NCI-H2196 (cell line): ENCODE data around the gene GALNT2.

Source experiments
- DNase-seq: peaks from one replicate; lab custom pipeline; 2025; ENCODE audit not compliant: unreplicated experiment; lab: John Stamatoyannopoulos, UW

The GALNT2 gene

DNA sequence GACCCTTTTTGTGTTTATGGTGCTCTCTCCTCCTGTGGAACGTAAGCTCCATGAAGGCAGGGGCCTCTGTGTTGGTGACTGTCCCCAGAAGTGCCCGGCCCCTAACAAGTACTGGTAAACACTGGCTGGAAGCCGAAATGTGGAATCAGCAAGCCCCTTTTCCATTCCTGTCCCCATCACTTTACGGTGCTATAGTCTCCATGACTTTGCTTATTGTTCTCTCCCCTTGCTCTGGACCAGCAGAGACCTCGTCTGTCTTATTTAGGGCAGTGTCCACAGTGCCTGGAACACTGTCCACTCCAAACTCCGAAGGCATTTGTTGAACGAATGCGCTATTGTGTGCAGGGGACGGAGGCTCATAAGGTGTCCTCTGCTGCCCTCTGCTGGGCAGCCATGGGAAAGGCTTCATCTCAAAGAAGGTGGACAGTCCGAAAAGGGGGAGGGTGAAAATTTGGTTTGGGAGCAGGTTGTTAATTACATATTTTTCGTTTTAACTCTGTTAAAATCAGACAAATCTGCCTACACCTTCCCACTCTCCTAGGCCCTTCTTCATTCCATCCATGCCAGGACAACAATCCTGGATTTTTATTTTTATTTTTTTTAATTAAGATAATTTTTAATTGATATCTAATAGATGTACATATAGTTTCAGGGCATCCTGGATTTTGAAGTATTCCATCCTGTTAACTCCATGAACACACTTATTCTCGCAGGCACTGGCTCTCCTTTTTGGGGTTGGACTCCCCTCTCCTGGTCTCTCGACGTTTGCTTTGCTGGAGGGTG, 243.5 kb downstream of the GALNT2 start:
- peak; percentile 89 for DNase-seq

DNA sequence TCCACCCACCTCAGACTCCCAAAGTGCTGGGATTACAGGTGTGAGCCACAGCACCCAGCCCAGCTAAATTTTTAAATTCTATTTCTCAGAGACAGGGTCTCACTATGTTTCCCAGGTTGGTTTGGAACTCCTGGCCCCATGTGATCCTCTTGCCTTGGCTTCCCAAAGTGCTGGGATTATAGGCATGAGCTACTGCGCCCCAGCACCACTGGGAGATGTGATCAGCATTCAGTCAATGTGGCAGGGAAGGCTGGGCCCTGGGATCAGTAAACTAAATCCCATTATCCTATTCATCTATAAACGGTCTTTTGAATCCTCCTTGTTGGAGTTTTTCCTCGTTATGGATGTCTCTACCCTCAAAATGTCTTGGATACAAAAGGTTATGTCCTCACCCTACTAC, 245.6 kb downstream of the GALNT2 start:
- no peak for DNase-seq

DNA sequence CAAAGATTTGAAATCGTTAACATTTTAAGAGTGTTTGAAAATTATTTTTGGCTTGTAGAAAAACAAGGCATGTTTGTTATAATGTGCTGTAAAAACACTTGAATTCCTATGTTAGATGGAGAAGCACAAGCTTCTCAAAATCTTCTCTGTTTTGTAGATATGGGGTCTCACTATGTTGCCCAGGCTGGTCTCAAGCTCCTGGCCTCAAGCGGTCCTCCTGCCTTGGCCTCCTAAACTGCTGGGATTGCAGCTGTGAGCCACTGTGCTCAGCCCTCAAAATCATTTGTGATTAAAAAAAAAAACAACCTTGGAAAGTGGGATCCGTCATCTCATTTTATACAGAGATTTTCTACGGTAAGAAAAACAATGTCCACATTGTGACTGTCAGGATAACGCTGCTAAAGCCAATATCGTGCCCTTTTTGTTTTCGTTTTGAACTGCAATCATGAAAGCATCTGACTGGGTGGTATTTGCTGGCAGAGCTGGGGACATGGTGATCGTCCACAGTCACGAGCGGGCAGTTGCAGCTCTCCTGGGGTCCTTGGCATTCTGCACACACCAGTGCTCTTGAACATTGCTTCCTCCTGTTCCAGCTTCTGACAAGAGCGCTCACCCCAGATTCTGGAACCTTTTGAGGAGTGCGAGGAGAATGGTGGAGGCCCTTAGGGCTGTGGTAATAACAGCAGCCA, 246.6 kb downstream of the GALNT2 start:
- DNase-seq = no peak

DNA sequence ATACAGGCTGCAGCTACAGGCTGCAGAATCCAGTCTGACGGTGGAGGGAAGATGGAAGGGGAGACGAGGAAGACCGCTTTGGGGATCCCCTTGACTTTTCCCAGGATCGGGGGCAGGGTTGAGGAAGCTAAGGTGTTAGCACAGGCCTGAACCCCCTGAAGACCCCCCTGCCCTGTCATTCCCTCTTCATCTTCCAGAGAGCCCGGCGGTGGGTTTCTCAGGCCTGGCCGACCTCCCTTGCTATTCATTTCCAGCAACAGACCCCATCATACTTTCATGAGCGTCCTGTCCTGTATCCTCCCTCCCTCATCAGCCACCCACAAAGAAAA, 247.1 kb downstream of the GALNT2 start:
- no peak for DNase-seq

DNA sequence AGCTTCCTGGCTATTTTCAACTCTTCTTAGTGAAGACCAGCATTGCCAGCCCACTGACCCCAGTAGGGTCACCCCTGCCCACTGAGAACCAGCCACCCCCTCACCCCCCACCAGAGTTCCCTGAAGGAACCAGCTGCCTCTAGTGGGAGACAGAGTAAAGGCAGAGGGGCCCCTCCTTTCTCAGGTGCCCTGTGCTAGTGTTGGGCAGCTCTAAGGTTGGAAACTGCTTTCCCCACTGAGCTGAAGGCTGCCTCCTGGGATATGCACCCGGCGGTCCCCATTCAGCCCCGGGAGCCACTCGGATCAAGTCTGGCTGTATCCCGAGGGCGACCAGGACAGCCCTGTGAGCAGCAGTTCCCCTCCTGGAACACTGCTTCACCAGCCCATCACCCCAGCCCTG, 248.1 kb downstream of the GALNT2 start:
- no peak for DNase-seq

DNA sequence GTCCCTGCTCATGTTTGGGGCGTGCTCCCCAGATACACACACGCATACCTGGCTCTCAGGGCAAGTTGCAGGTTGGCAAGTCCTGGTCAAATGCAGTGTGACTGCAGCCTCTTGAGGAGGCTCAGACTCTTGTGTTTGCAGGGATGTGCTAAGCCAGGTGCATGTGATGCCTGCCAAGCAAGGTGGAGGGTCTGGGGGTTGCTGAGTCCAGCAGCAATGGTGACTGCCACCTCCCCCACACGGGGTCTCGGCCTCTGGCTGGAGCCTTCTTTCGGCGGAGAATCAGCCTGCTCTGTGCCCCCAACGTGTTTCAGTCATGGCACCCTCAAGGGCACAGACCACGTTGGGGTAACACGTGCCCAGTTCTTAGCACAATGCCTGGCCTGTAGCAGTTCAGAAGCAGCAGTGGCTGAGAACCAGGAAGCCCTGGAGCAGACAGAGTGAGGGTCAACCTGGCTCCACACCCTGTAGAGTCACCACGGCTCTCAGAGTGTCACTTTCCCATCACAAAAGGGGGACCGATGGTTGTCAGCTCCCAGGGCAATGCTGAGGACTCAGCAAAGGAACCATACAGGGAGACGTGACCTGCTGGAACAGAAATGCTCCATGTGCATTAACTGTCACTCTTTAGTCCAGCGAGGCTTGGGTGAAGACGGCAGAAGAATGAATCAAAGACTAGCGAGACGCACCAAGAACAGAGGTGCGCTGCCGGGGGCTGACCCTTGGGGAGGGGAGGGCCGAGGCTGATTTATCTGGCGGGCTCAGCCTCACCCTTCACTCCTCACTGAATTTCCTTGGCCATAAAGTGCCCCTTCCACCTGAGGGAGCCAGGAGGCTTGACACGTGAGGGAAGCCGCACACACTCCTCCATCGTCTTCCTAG, 250.1 kb downstream of the GALNT2 start:
- DNase-seq = no peak

DNA sequence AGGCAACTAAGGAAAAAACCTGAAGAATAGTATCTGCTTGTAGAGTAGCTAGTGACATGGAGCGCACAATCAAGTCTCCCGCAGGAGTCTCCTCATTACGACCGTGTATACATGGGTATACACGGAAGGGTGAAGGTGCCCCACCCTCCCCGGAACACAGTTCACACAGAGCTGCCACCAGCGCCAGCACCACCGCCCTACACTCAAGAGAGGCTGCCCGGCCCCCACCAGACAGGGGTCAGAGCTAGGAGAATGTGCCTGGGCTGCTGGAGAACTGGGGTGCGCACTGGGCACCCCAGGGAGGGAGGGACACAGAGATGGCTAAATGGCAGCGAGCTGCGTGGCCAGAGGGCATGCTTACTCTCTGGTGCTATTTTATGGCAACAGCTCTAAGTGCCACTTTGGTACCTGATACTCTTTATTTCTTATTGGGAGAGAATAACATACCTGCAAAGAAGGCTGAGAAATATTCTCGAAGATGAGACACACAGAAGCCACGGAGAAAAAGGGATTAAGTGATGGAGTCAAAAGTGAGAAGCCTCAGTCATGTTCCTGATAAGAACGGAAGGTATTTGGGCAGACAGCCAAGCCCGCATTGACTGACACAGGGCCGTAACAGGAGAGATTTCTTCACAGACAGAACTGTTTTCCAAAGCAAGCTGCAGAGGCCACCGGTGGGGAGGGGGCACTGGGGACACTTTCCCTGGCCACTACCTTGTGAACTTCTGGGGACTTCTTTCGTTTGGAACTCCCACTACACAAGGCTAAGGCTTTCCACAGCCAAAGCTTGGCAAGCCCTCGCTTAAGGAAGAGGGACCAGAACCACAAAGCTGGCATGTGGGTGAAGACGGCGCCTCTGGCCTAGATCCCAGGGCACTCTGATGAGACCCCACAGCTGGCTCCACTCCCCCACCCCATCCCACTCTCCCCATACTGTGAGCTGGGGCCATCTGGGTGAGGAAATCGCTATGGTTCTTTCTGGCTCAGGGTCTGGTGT, 251.1 kb downstream of the GALNT2 start:
- peak; percentile 27 for DNase-seq

DNA sequence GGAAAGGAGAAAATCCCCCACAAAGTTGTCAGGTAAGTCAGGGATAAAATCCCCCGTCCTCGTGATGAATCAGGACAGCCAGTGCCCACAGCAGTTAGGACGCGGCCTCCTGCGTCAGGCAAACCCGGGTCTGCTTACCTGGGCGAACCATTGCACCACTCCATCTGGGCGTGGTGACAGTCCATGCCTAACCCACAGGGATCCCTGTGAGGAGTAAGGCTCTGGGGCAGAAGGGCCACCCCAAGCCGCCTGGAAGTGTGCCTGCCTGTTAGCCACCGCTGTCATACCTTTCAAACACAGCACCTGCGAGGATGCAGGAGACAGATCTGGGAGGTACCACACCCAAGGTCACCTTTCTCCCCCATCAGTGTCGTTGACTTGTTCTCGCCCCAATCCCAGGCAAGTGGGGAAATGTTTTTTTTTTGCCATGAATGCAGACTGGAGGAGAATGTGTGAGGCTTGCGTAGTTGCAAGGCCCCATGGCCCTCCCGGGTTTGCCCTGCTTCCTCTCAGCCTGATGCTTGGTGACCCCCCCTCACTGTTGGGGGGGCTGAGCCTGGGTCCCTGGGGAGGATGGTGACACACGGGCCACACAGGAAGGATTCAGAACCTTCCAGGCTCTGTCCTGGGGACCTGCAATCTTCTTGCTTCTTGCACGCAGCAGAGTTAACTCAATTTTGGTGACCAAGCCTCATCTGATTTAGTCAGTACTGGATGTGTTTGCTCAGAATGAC, 252.1 kb downstream of the GALNT2 start:
- no peak for DNase-seq

DNA sequence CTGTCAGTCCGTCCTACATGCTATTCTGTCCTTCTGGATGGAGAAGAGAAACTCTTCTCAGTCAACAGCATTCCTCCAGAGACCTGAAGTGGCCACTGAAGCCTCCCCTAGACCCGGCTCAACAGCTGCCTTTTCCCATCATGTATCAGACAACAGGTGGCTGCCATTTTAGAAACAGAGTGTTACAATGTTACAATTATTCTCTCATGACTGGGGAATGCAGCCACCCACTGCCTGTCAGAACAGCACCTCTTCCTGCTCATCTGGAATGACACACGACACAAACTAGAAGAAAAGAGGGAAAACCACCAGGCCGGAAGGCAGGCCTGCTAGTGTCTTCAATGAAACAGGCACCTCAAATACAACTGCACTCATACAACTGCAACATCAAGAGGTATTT, 253.8 kb downstream of the GALNT2 start:
- no peak for DNase-seq

DNA sequence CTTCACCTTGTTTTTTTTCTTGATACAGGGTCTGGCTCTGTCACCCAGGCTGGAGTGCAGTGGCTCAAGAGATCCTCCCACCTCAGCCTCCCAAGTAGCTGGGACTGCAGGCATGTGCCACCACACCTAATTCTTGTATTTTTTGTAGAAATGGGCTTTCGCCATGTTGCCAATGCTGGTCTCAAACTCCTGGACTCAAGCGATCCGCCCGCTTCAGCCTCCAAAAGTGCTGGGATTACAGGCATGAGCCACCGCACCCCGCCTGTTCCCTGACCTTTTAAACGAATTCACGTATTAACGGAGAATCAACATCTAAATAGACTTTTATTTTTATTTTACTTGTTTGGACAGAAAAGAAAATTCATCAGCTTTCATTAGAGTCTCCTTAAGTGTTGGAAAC, 254.3 kb downstream of the GALNT2 start:
- no peak for DNase-seq

DNA sequence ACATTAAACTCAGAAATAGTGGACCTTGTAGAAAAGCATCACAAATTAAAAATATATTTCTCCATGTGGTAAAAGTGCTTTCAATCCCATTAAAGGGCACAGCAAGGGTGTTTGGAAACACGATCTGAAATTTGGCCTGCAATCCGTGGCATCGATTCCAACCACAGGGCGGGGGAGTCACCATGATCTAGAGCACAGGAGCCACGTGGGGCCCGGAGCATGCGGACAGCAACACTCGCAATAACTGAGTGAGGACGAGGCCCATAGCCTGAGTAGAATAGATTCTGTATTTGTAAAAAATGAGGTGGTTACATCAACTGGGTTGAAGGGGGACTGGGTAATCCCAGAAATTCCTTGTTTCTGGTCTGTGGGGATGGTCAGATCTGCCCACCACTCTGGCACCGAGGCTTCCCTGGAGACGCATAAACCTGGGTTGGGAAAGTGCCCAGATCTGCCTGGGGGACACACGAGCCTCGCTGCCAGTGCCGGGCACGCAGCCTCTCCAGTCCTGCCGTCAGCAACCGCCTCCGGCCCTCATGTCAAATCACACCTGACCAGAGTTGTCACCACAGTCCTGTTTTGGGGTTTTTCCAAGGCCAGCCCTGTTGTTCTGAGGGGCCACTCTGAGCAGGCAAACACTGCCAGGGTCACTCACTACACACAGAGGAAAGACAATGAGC, 254.8 kb downstream of the GALNT2 start:
- no peak for DNase-seq

DNA sequence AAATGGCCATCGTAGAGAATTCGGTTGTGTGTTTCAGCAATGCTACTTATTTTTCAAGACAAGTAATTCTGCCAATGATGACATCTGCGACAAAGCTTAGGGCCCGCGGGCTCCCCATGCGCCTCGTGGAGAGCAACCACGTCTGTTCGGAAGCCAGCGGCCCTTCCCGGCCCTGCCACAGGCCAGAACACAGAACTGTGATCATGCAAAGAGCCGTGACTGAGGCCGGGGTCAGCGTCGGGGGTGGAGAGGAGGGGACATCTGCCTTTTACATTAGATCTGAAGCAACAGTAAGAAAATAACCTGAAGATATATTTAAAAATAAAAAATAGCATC, 255.4 kb downstream of the GALNT2 start:
- DNase-seq = no peak

DNA sequence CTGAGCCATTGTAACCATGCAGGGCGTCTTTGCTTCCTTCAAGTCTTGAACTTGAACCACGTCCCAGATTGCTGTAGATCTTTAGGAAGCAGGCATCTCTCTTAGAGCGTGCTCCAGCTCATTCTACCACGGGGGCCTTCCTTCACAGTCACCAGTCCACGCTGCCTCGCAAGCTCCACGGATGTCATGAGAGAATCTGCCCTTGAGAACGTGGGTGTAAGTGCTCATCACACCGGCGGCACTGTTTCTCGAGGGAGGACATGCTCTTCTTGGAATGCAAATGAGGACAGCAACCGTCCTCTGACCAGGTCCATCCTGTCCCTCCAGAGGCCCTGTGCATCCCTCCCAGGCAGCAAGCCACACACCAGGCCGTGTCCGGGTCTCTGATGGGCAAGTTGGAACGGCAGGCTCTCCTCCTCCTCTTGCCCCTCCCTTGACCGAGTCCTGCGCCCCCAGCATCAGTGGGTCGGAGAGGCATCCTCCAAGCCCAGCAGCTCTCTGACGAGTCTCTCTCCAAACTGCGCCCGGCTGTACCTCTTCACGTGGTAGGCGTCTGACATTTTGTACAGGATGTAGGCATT, 256.0 kb downstream of the GALNT2 start:
- DNase-seq = no peak

DNA sequence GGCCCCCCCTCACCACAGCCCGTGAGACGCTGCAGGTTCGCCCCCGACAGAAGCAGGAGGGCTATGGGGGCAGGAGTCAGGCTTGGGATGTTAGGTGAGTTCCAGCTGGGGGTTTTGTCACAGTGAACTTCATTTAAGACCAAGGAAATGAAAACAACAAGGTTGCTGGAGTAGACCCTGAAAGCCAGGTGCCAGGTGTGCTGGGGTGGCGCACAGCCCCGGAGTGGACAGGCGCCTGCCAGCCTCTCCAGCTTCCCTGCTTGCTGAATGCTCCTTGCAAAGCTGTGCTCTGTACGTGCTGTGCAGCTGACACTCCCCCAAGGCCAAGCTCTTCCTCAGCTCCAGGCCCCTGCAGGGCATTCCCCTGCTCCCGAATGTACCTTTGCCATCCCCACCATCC, 256.6 kb downstream of the GALNT2 start:
- no peak for DNase-seq

DNA sequence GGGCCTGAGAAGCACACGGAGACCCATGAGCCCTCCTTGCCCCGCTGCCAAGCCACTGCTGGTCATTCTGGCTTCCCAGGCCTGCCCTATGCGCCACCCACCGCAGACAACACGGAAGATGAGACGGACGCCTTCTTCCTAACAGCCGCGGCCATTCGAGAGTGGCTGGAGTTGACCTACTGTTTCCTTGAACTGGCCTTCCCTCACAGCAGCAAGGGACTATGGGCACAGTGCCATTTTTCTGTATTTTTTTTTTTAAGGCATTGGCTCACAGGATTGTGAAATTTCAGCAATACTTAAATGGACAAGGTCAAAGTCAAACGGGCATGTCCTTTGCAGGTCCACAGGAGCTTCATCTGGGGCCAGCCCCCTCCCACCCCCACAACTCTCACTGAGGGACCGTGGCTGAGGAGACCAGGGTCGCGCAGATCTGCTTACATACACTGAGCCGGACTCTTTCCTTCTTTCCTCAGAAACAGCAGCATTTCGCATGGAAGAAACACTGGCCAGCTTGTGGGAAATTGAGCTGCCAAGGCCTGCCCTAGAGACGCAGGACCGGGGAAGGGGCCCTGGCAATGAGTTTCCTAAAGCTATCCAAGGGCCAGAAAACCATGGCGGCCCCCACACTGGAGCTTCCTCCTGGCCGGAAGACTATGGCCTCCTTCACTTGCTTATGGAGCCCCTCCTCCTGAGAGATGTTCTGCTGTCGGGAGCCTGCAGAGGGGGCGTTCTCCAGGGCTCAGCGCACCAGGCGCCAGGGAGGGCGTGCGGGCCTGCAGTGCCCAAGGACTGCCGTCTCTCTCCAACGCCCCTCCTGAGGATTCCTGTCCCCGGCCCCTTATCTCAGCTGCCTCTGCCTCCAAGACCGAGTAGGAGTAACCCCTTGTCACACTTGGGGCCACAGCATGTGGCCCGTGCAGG, 260.2 kb downstream of the GALNT2 start:
- no peak for DNase-seq

DNA sequence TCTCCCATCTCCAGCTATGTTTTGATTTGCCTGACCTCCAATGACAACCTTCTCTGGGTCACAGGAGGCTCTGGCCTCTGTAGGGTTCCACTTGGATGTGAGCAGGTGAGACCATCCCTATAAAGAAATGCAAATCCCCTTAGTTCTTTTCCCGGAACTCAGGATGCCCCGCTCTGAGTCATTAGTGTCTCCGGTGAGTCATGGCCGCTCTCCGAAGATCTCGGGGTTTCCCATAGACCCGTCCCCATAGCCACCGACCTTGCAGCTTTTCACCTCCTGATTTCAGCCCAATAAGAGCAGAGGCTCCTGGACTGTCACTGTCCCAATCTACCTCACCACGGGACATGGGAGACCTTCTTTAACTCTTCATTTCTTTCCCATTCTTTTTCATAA, 260.9 kb downstream of the GALNT2 start:
- DNase-seq = no peak

DNA sequence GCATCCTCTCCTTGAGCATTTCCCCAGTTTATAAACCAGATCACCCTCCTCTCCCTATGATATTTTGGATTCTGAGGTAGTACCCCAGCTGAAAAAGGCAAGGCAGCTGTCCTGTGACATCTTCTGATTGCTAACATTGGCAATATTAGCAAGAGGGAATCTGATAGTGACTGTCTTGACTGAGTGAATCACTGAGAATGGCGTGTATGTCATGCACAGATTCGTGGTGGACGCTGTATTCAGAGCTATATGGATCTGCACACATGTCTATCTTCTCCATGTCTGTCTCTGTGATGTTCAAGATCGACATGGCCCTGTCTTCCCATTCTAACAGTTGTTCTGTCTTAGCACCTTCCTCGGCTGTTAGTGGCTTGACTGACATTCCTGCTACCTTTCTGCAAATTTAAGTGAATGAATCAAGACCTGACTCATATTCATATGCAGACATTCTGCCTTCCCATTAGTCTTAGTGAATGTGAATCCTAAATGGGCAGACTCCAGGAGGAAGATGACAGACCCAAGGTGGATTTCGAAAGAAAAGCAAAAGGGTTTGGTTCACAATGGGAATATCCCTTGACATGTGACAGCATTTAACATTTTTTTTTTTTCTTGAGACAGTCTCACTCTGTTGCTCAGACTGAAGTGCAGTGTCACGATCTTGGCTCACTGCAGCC, 261.4 kb downstream of the GALNT2 start:
- DNase-seq = no peak

DNA sequence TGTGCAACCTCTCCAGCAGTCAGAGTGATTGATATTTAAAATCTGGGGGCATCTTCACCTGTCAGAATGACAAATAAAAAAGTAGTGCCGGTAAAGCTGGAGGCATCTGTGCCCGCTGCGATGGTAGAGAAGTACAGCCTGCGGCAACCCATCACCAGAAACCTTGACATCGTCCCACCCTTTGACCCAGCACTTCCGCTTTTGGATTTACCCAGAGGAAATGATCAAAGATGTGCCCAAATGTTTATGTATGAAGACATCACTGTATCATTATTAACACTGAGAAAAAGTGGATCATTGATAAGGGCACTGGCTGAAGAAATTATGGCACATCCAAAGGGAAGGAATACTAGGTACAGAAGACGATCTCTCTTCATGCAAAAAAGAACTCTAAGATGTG, 263.1 kb downstream of the GALNT2 start:
- DNase-seq = no peak
